Measurements from ENCODE around the gene PAK1. TPM values are rescaled to one million over a fixed set of nuclear protein-coding genes. Genes with fewer than 3 reads are reported as not detected.

PAK1 gene
- total and polyA plus RNA-seq, 9 of the 15 experiments (the other 6 are each of a cell fraction or from before 2014, with no cell fraction given) = 0.52 to 11.7 (median 1.9) TPM

GRCh38 chr11:77468527-77468926, 5.4 kb downstream of the PAK1 start:
- ATAC-seq (no peak), FAIRE-seq (no peak), DNase-seq (ENCODE audit: extremely low read depth in 1 of 4, low spot score in 3 of 4) (no peak)
- no TSS peak for BruUV-seq (replicated peaks)
- Histone ChIP-seq H3K27ac (ENCODE audit: extremely low read depth, low read depth, low read length) (no peak overlapping the region), H3K9ac (ENCODE audit: insufficient read depth in 1 of 2, low read depth in 2 of 2, low read length in 2 of 2) (no peak overlapping the region), H3K27me3 (ENCODE audit: control insufficient read depth in 2 of 2, insufficient read depth in 2 of 2, low read length in 2 of 2) (peaks cover 0 to 6% of the 10 kb centered on the region in 2 experiments; a peak in 2 of 5 replicates), H3K4me3 (no peak overlapping the region), H3K36me3 (ENCODE audit: control insufficient read depth, insufficient read depth, low read length) (no peaks in the 10 kb centered on the region), H3K9me3 (replicated peaks; ENCODE audit: control insufficient read depth, insufficient read depth, low read depth, low read length) (no peaks in the 10 kb centered on the region), H3K4me1 (replicated peaks in 1 of 2; ENCODE audit: control insufficient read depth in 2 of 2, insufficient read depth in 2 of 2, low read length in 2 of 2) (peaks cover 0 to 6% of the 10 kb centered on the region in 2 experiments; a peak in 1 of 5 replicates), H3K9me1 (ENCODE audit: control insufficient read depth, insufficient read depth, low read length) (no peaks in the 10 kb centered on the region), H3K4me2 (ENCODE audit: insufficient read depth, low read length) (no peak overlapping the region), H2AFZ (ENCODE audit: low read depth, low read length) (no peak overlapping the region), H3K79me2 (ENCODE audit: control insufficient read depth, insufficient read depth, low read length) (no peaks in the 10 kb centered on the region), H4K20me1 (replicated peaks; ENCODE audit: control insufficient read depth, insufficient read depth, low read length) (no peaks in the 10 kb centered on the region)
- TF ChIP-seq ZFP91 (CRISPR knock-in tag; IDR thresholded peaks at IDR 0.05) (no peak), IRF9 (tag; IDR thresholded peaks at IDR 0.05) (no peak), PML (IDR thresholded peaks at IDR 0.05; ENCODE audit: low read length) (no peak), ZNF217 (CRISPR knock-in tag; IDR thresholded peaks at IDR 0.05) (no peak), CREB3L1 (IDR thresholded peaks at IDR 0.05; ENCODE audit: borderline replicate concordance, low read depth) (no peak), ZNF3 (CRISPR knock-in tag; IDR thresholded peaks at IDR 0.05) (no peak), MCM2 (IDR thresholded peaks at IDR 0.05; ENCODE audit: low read depth) (no peak), ZNF583 (CRISPR knock-in tag; IDR thresholded peaks at IDR 0.05) (no peak), ZNF316 (IDR thresholded peaks at IDR 0.05) (no peak), CTCFL (IDR thresholded peaks at IDR 0.05; ENCODE audit: borderline replicate concordance, insufficient read depth, low read depth, low read length, poor library complexity, severe bottlenecking) (no peak), CHD2 (IDR thresholded peaks at IDR 0.05; ENCODE audit: low read depth, low read length) (no peak), SAFB2 (IDR thresholded peaks at IDR 0.05; ENCODE audit: borderline replicate concordance, low read depth, low read length, severe bottlenecking) (no peak), BRF2 (IDR thresholded peaks at IDR 0.05; ENCODE audit: borderline replicate concordance, insufficient read depth, insufficient read length) (no peak)
- intact Hi-C loops (cut with micrococcal nuclease) = no loop called here
- ChIA-PET CTCF (ENCODE audit: low intra/inter-chr PET ratio) (no interaction called here), POLR2A (no interaction called here)
- WGBS (ENCODE audit: insufficient coverage, low coverage, missing lambda C conversion rate) = 7% methylated on average over 1 of the region's 1 CpG
- in situ Hi-C loops (cut with MboI) = no loop called here
